Activated CD4-positive, CD25-positive, alpha-beta regulatory T cell (primary cell): Measurements from ENCODE around the gene KDM2B.

Experiments
- DNase-seq, 4 experiments: peaks; one replicate each; lab custom pipeline; 2025; lab: John Stamatoyannopoulos, UW

Gene KDM2B

GRCh38 chr12:121530600-121531355 is 50.0 kb downstream of the KDM2B start:
- peak in 2 of 4 experiments; percentile 41 to 42 for DNase-seq

GRCh38 chr12:121529184-121529583 is 51.6 kb downstream of the KDM2B start:
- no peak for DNase-seq

GRCh38 chr12:121525411-121525810 is 55.4 kb downstream of the KDM2B start:
- no peak for DNase-seq

- no peak for DNase-seq
Observed at GRCh38 chr12:121524196-121524916, 56.5 kb downstream of the KDM2B start.

GRCh38 chr12:121523741-121524140 is 57.1 kb downstream of the KDM2B start:
- DNase-seq, result no peak

GRCh38 chr12:121522971-121523370 is 57.9 kb downstream of the KDM2B start:
- no peak for DNase-seq

- DNase-seq, result no peak
Observed at GRCh38 chr12:121520586-121521086, 60.2 kb downstream of the KDM2B start.

- no peak for DNase-seq
Observed at GRCh38 chr12:121520119-121520518, 60.7 kb downstream of the KDM2B start.

- DNase-seq, result no peak
Observed at GRCh38 chr12:121519227-121519626, 61.6 kb downstream of the KDM2B start.

- DNase-seq, result no peak
Observed at GRCh38 chr12:121518656-121519055, 62.2 kb downstream of the KDM2B start.

GRCh38 chr12:121516437-121517011 is 64.3 kb downstream of the KDM2B start:
- DNase-seq, result no peak

GRCh38 chr12:121515615-121516014 is 65.2 kb downstream of the KDM2B start:
- DNase-seq, result no peak

- DNase-seq, result no peak
Observed at GRCh38 chr12:121514184-121514742, 66.6 kb downstream of the KDM2B start.

- no peak for DNase-seq
Observed at GRCh38 chr12:121513464-121514183, 67.2 kb downstream of the KDM2B start.

- DNase-seq, result no peak
Observed at GRCh38 chr12:121512561-121512960, 68.3 kb downstream of the KDM2B start.

- DNase-seq, result no peak
Observed at GRCh38 chr12:121511916-121512315, 68.9 kb downstream of the KDM2B start.

- no peak for DNase-seq
Observed at GRCh38 chr12:121509339-121509738, 71.5 kb downstream of the KDM2B start.

- DNase-seq, result no peak
Observed at GRCh38 chr12:121508533-121508932, 72.3 kb downstream of the KDM2B start.

GRCh38 chr12:121507984-121508383 is 72.8 kb downstream of the KDM2B start:
- no peak for DNase-seq

- no peak for DNase-seq
Observed at GRCh38 chr12:121507245-121507644, 73.6 kb downstream of the KDM2B start.

GRCh38 chr12:121505513-121505912 is 75.3 kb downstream of the KDM2B start:
- DNase-seq, result no peak

- DNase-seq, result no peak
Observed at GRCh38 chr12:121504505-121504904, 76.3 kb downstream of the KDM2B start.
